GDM1 (cell line): ENCODE data around the gene ENO4.

Experiments
- DNase-seq: peaks from one replicate; lab custom pipeline; 2025; lab: John Stamatoyannopoulos, UW

ENO4 gene

GRCh38 chr10:116849248-116850057 lies at the start of gene ENO4:
Gene ENO4 (plus strand): TSS chr10:116849499. CDS start chr10:116849567, 68 bp downstream.
- DNase-seq, result no peak

GRCh38 chr10:116800286-116800929 lies 48.9 kb upstream of the ENO4 start:
- no peak for DNase-seq

- no peak for DNase-seq
These were observed 47.6 kb upstream of the ENO4 start for GRCh38 chr10:116801658-116802057.

GRCh38 chr10:116802474-116802873 lies 46.8 kb upstream of the ENO4 start:
- no peak for DNase-seq

GRCh38 chr10:116802876-116803275 lies 46.4 kb upstream of the ENO4 start:
- no peak for DNase-seq

GRCh38 chr10:116803451-116804249 lies 45.6 kb upstream of the ENO4 start:
- no peak for DNase-seq

GRCh38 chr10:116808706-116809105 lies 40.6 kb upstream of the ENO4 start:
- no peak for DNase-seq

- DNase-seq, result no peak
These were observed 39.7 kb upstream of the ENO4 start for GRCh38 chr10:116809483-116810119.

- DNase-seq, result no peak
These were observed 39.2 kb upstream of the ENO4 start for GRCh38 chr10:116810120-116810500.

- DNase-seq, result no peak
These were observed 38.4 kb upstream of the ENO4 start for GRCh38 chr10:116810895-116811294.

GRCh38 chr10:116811691-116812090 lies 37.6 kb upstream of the ENO4 start:
- DNase-seq, result no peak

- no peak for DNase-seq
These were observed 33.5 kb upstream of the ENO4 start for GRCh38 chr10:116815641-116816415.

- no peak for DNase-seq
These were observed 32.1 kb upstream of the ENO4 start for GRCh38 chr10:116817178-116817577.

GRCh38 chr10:116817780-116818343 lies 31.4 kb upstream of the ENO4 start:
- DNase-seq, result no peak

GRCh38 chr10:116819999-116820677 lies 29.2 kb upstream of the ENO4 start:
- DNase-seq, result no peak

GRCh38 chr10:116825901-116826300 lies 23.4 kb upstream of the ENO4 start:
- DNase-seq, result no peak

- DNase-seq, result no peak
These were observed 22.5 kb upstream of the ENO4 start for GRCh38 chr10:116826803-116827202.

GRCh38 chr10:116827214-116827671 lies 22.1 kb upstream of the ENO4 start:
- DNase-seq, result no peak

- no peak for DNase-seq
These were observed 21.2 kb upstream of the ENO4 start for GRCh38 chr10:116828116-116828515.

- no peak for DNase-seq
These were observed 19.6 kb upstream of the ENO4 start for GRCh38 chr10:116829711-116830110.
